ENCODE results near the gene NEURL1. TPM values are rescaled to one million over a fixed set of nuclear protein-coding genes. Genes with fewer than 3 reads are reported as not detected.
A peak's percentile ranks its signal among the peaks of the same experiment; 100 is the strongest.

NEURL1 gene
- polyA plus RNA-seq (2013, experiment 1 of 2): 1.4 TPM
- 1.7 TPM for polyA plus RNA-seq (2013, experiment 2 of 2)

DNA sequence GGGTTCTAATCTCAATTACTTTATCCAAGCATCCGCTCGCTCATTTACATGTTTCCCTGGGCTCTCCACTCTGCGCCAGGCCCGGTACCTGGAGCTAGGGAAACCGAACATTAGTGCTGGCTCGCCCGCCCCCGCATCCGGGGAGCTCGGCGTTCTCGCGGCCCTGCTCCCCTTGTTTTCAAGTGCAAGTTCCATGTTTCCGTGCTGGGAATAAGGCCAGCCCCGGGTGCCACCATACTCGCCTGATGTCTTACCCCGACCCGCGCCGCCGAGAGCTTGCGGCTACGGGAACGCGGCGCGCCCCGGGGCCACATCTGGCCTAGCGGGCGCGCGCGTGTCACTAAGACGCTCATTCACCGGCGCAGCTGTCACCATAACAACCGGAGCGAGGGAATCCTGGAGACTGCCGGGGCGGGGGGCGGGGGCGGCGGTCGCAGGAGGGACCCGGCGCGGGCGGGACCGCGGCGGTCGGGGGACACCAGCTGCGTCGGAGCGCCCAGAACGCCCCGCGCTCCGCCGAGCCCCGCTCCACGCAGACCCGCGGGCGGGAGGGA is at the start of gene NEURL1:
TSS of gene NEURL1 (plus strand) at position 344 of the 554 bp plus-strand sequence. CDS start 683 bp downstream, outside the sequence.
- Histone ChIP-seq H3K9ac (ENCODE audit: low read depth, low read length, poor library complexity) (peak within 1 kb of the TSS; percentile 82), H2AFZ (ENCODE audit: low read length) (peak within 1 kb of the TSS; percentile 93), H3K23ac (ENCODE audit: low read depth, low read length, poor library complexity) (peak within 1 kb of the TSS; percentile 81), H3K27ac (replicated peaks; ENCODE audit: low read length) (no peak within 1 kb of the TSS), H3K4ac (ENCODE audit: low read length) (no peak within 1 kb of the TSS), H4K8ac (ENCODE audit: low read depth, low read length) (no peak within 1 kb of the TSS), H3K36me3 (replicated peaks in 1 of 2; ENCODE audit: control insufficient read depth in 2 of 2, insufficient read depth in 2 of 2, low read length in 2 of 2) (no peaks in the 10 kb centered on the region), H2BK15ac (ENCODE audit: low read length) (peak within 1 kb of the TSS; percentile 20), H3K9me3 (replicated peaks in 1 of 2; ENCODE audit: control insufficient read depth in 2 of 2, insufficient read depth in 1 of 2, low read depth in 1 of 2, low read length in 2 of 2) (no peaks in the 10 kb centered on the region), H3K27me3 (ENCODE audit: control insufficient read depth in 3 of 3, insufficient read depth in 3 of 3, low read depth in 1 of 3, low read length in 3 of 3) (peaks cover 5 to 56% (median 25%) of the 10 kb centered on the region in 3 experiments), H3K18ac (ENCODE audit: low read length) (peak within 1 kb of the TSS; percentile 90), H3K4me3 (ENCODE audit: low read length in 2 of 2) (peak within 1 kb of the TSS; percentile 56 to 90), H3K4me1 (ENCODE audit: control insufficient read depth in 2 of 2, insufficient read depth in 1 of 2, low read depth in 1 of 2, low read length in 2 of 2) (peaks cover 10 to 15% of the 10 kb centered on the region in 2 donors), H2AK5ac (ENCODE audit: low read depth, low read length) (peak within 1 kb of the TSS; percentile 54), H3K14ac (ENCODE audit: low read length) (peak within 1 kb of the TSS; percentile 57), H2BK120ac (ENCODE audit: low read depth, low read length) (no peak within 1 kb of the TSS), H3K4me2 (ENCODE audit: insufficient read depth, low read length, poor library complexity, severe bottlenecking) (peak within 1 kb of the TSS; percentile 100), H2BK12ac (ENCODE audit: low read length) (peak within 1 kb of the TSS; percentile 26), H3K79me1 (ENCODE audit: low read depth, low read length) (no peaks in the 10 kb centered on the region), H2BK5ac (ENCODE audit: low read length) (peak within 1 kb of the TSS; percentile 72), H4K91ac (ENCODE audit: low read depth, low read length, poor library complexity) (no peak within 1 kb of the TSS)
- no CpG with 5 or more reads among the region's 65 CpGs for WGBS, 2 donors (ENCODE audit: extremely low coverage in 2 of 2, insufficient read length in 2 of 2, insufficient replicate concordance in 1 of 2)
- DNase-seq (ENCODE audit: low spot score): peak; percentile 66

DNA sequence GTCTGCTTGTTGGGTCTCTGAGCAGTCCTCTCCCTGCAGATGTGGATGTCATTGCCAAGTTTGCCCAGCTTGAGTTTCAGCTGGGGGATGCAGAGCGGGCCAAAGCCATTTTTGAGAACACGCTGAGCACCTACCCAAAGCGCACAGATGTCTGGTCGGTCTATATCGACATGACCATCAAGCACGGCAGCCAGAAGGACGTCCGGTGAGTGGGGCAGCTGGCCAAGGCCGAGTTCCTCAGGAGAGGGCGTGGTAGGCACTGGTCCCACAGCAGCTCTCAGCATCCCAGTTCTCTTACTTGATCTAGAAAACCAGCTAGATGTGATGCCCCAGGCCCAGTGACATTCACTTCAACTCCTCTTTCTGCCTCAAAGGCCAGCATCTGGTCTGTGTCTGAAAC is 49.0 kb upstream of the NEURL1 start:
- Histone ChIP-seq H3K79me1 (ENCODE audit: low read depth, low read length) (no peaks in the 10 kb centered on the region), H3K27me3 (ENCODE audit: control insufficient read depth in 3 of 3, insufficient read depth in 3 of 3, low read depth in 1 of 3, low read length in 3 of 3) (no peaks in the 10 kb centered on the region), H3K27ac (replicated peaks; ENCODE audit: low read length) (no peak overlapping the region), H3K18ac (ENCODE audit: low read length) (no peak overlapping the region), H2BK5ac (ENCODE audit: low read length) (no peak overlapping the region), H2BK120ac (ENCODE audit: low read depth, low read length) (no peak overlapping the region), H3K36me3 (replicated peaks in 1 of 2; ENCODE audit: control insufficient read depth in 2 of 2, insufficient read depth in 2 of 2, low read length in 2 of 2) (peaks cover 58 to 93% of the 10 kb centered on the region in 2 donors), H3K9me3 (replicated peaks in 1 of 2; ENCODE audit: control insufficient read depth in 2 of 2, insufficient read depth in 1 of 2, low read depth in 1 of 2, low read length in 2 of 2) (no peaks in the 10 kb centered on the region), H3K14ac (ENCODE audit: low read length) (no peak overlapping the region), H3K9ac (ENCODE audit: low read depth, low read length, poor library complexity) (no peak overlapping the region), H3K4me2 (ENCODE audit: insufficient read depth, low read length, poor library complexity, severe bottlenecking) (no peak overlapping the region), H4K91ac (ENCODE audit: low read depth, low read length, poor library complexity) (no peak overlapping the region), H2AFZ (ENCODE audit: low read length) (no peak overlapping the region), H3K4ac (ENCODE audit: low read length) (no peak overlapping the region), H3K4me1 (ENCODE audit: control insufficient read depth in 2 of 2, insufficient read depth in 1 of 2, low read depth in 1 of 2, low read length in 2 of 2) (no peaks in the 10 kb centered on the region), H2AK5ac (ENCODE audit: low read depth, low read length) (no peak overlapping the region), H4K8ac (ENCODE audit: low read depth, low read length) (no peak overlapping the region), H2BK15ac (ENCODE audit: low read length) (no peak overlapping the region), H2BK12ac (ENCODE audit: low read length) (no peak overlapping the region), H3K23ac (ENCODE audit: low read depth, low read length, poor library complexity) (no peak overlapping the region), H3K4me3 (ENCODE audit: low read length in 2 of 2) (no peak overlapping the region)
- no CpG with 5 or more reads among the region's 10 CpGs for WGBS, 2 donors (ENCODE audit: extremely low coverage in 2 of 2, insufficient read length in 2 of 2, insufficient replicate concordance in 1 of 2)
- DNase-seq (ENCODE audit: low spot score): no peak

- no CpG with 5 or more reads among the region's 9 CpGs for WGBS, 2 donors (ENCODE audit: extremely low coverage in 2 of 2, insufficient read length in 2 of 2, insufficient replicate concordance in 1 of 2)
- no peak overlapping the region for H2AK5ac ChIP-seq (ENCODE audit: low read depth, low read length)
- H3K27me3 ChIP-seq (ENCODE audit: control insufficient read depth in 3 of 3, insufficient read depth in 3 of 3, low read depth in 1 of 3, low read length in 3 of 3): no peaks in the 10 kb centered on the region
- no peaks in the 10 kb centered on the region for H3K4me1 ChIP-seq (ENCODE audit: control insufficient read depth in 2 of 2, insufficient read depth in 1 of 2, low read depth in 1 of 2, low read length in 2 of 2)
- peaks cover 61 to 93% of the 10 kb centered on the region in 2 donors for H3K36me3 ChIP-seq (replicated peaks in 1 of 2; ENCODE audit: control insufficient read depth in 2 of 2, insufficient read depth in 2 of 2, low read length in 2 of 2)
- no peak overlapping the region for H2BK12ac ChIP-seq (ENCODE audit: low read length)
- no peak overlapping the region for H4K8ac ChIP-seq (ENCODE audit: low read depth, low read length)
- H2AFZ ChIP-seq (ENCODE audit: low read length): no peak overlapping the region
- no peak overlapping the region for H3K4me3 ChIP-seq (ENCODE audit: low read length in 2 of 2)
- H2BK15ac ChIP-seq (ENCODE audit: low read length): no peak overlapping the region
- no peaks in the 10 kb centered on the region for H3K9me3 ChIP-seq (replicated peaks in 1 of 2; ENCODE audit: control insufficient read depth in 2 of 2, insufficient read depth in 1 of 2, low read depth in 1 of 2, low read length in 2 of 2)
- no peak overlapping the region for H2BK5ac ChIP-seq (ENCODE audit: low read length)
- H4K91ac ChIP-seq (ENCODE audit: low read depth, low read length, poor library complexity): no peak overlapping the region
- H2BK120ac ChIP-seq (ENCODE audit: low read depth, low read length): no peak overlapping the region
- no peak overlapping the region for H3K4ac ChIP-seq (ENCODE audit: low read length)
- no peak overlapping the region for H3K14ac ChIP-seq (ENCODE audit: low read length)
- no peak overlapping the region for H3K4me2 ChIP-seq (ENCODE audit: insufficient read depth, low read length, poor library complexity, severe bottlenecking)
- H3K9ac ChIP-seq (ENCODE audit: low read depth, low read length, poor library complexity): no peak overlapping the region
- no peak overlapping the region for H3K23ac ChIP-seq (ENCODE audit: low read depth, low read length, poor library complexity)
- H3K27ac ChIP-seq (replicated peaks; ENCODE audit: low read length): no peak overlapping the region
- DNase-seq (ENCODE audit: low spot score): no peak
- no peak overlapping the region for H3K18ac ChIP-seq (ENCODE audit: low read length)
- H3K79me1 ChIP-seq (ENCODE audit: low read depth, low read length): no peaks in the 10 kb centered on the region
Measured at GRCh38 chr10:103445366-103445765, 48.1 kb upstream of the NEURL1 start.

GRCh38 chr10:103445767-103446567 is 47.5 kb upstream of the NEURL1 start:
- Histone ChIP-seq H3K9ac (ENCODE audit: low read depth, low read length, poor library complexity) (no peak overlapping the region), H3K4me3 (ENCODE audit: low read length in 2 of 2) (no peak overlapping the region), H2BK5ac (ENCODE audit: low read length) (peak overlapping the region; percentile 59), H3K18ac (ENCODE audit: low read length) (no peak overlapping the region), H3K9me3 (replicated peaks in 1 of 2; ENCODE audit: control insufficient read depth in 2 of 2, insufficient read depth in 1 of 2, low read depth in 1 of 2, low read length in 2 of 2) (no peaks in the 10 kb centered on the region), H4K91ac (ENCODE audit: low read depth, low read length, poor library complexity) (no peak overlapping the region), H3K27me3 (ENCODE audit: control insufficient read depth in 3 of 3, insufficient read depth in 3 of 3, low read depth in 1 of 3, low read length in 3 of 3) (no peaks in the 10 kb centered on the region), H3K4ac (ENCODE audit: low read length) (no peak overlapping the region), H2AFZ (ENCODE audit: low read length) (no peak overlapping the region), H3K4me1 (ENCODE audit: control insufficient read depth in 2 of 2, insufficient read depth in 1 of 2, low read depth in 1 of 2, low read length in 2 of 2) (no peaks in the 10 kb centered on the region), H2BK12ac (ENCODE audit: low read length) (no peak overlapping the region), H2BK15ac (ENCODE audit: low read length) (no peak overlapping the region), H2BK120ac (ENCODE audit: low read depth, low read length) (no peak overlapping the region), H3K14ac (ENCODE audit: low read length) (no peak overlapping the region), H3K4me2 (ENCODE audit: insufficient read depth, low read length, poor library complexity, severe bottlenecking) (no peak overlapping the region), H3K79me1 (ENCODE audit: low read depth, low read length) (no peaks in the 10 kb centered on the region), H2AK5ac (ENCODE audit: low read depth, low read length) (no peak overlapping the region), H4K8ac (ENCODE audit: low read depth, low read length) (no peak overlapping the region), H3K23ac (ENCODE audit: low read depth, low read length, poor library complexity) (no peak overlapping the region), H3K27ac (replicated peaks; ENCODE audit: low read length) (no peak overlapping the region), H3K36me3 (replicated peaks in 1 of 2; ENCODE audit: control insufficient read depth in 2 of 2, insufficient read depth in 2 of 2, low read length in 2 of 2) (peaks cover 58 to 87% of the 10 kb centered on the region in 2 donors)
- WGBS, 2 donors (ENCODE audit: extremely low coverage in 2 of 2, insufficient read length in 2 of 2, insufficient replicate concordance in 1 of 2): no CpG with 5 or more reads among the region's 12 CpGs
- no peak for DNase-seq (ENCODE audit: low spot score)

All from neuronal stem cell (in vitro differentiated cells).